ENCODE results near the gene DUSP6. TPM values are rescaled to one million over a fixed set of nuclear protein-coding genes. Genes with fewer than 3 reads are reported as not detected.
A peak's percentile ranks its signal among the peaks of the same experiment; 100 is the strongest.

DUSP6 gene
- total and polyA plus RNA-seq, 2 donors (not counting 1 experiment from before 2014, with no cell fraction given) = 7.0 to 50.0 TPM

DNA sequence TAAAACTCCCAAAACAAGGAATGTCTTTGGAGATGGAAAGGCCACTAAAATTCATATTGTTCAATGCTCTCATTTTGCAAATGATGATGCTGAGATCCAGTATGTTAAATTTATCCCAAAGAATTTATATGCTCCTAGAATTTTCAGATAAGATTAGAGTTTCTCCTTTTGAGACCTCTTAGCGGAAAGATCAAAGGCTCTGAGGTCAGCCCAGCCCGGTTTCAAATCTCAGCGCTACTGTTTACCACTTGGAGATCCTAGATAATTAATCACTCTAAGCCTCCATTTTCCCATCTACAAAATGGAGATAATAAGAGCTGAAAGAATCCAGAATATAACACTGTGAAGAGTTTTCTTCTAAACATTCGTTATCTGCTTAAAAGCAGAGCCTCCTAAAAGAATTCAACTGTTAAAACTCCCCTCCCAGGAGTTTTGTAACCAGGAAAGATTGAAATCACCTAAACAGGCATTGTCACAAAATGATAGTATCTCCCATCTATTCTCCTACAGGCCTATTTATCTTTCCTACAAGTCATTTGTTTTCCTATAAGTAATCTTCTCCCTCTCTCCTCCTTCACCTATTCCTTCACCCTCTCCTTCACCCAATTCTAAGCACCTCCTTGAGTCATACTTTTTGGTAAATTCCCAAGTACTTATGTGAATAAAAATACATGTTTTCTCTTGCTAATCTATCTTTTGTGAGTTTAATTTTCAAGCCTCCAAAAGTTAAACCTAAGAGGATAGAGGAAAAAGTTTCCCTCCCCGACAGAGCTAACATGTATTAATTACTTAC lies 16.7 kb downstream of the DUSP6 start:
- Histone ChIP-seq H3K79me2 (ENCODE audit: control insufficient read depth, insufficient read depth, low read length) (no peaks in the 10 kb centered on the region), H3K4me3 (replicated peaks in 1 of 4; ENCODE audit: control extremely low read depth in 1 of 4, insufficient read depth in 1 of 4, low read depth in 3 of 4, low read length in 4 of 4) (no peak overlapping the region), H3K27me3 (ENCODE audit: control insufficient read depth, insufficient read depth, low read length) (no peaks in the 10 kb centered on the region), H3K4me2 (ENCODE audit: extremely low read depth, insufficient read depth, low read length) (no peak overlapping the region), H2AFZ (ENCODE audit: low read length) (no peak overlapping the region), H3K36me3 (ENCODE audit: control insufficient read depth, insufficient read depth, low read length) (no peaks in the 10 kb centered on the region), H3K9ac (ENCODE audit: insufficient read depth, low read length) (no peak overlapping the region), H3K27ac (ENCODE audit: insufficient read depth, low read length) (no peak overlapping the region), H3K9me3 (ENCODE audit: control insufficient read depth, insufficient read depth, low read depth, low read length) (no peaks in the 10 kb centered on the region), H4K20me1 (ENCODE audit: control insufficient read depth, extremely low read depth, insufficient read depth, low read length) (no peaks in the 10 kb centered on the region), H3K4me1 (ENCODE audit: control insufficient read depth, extremely low read depth, insufficient read depth, low read length) (no peaks in the 10 kb centered on the region)
- TF ChIP-seq, protein P1, sequence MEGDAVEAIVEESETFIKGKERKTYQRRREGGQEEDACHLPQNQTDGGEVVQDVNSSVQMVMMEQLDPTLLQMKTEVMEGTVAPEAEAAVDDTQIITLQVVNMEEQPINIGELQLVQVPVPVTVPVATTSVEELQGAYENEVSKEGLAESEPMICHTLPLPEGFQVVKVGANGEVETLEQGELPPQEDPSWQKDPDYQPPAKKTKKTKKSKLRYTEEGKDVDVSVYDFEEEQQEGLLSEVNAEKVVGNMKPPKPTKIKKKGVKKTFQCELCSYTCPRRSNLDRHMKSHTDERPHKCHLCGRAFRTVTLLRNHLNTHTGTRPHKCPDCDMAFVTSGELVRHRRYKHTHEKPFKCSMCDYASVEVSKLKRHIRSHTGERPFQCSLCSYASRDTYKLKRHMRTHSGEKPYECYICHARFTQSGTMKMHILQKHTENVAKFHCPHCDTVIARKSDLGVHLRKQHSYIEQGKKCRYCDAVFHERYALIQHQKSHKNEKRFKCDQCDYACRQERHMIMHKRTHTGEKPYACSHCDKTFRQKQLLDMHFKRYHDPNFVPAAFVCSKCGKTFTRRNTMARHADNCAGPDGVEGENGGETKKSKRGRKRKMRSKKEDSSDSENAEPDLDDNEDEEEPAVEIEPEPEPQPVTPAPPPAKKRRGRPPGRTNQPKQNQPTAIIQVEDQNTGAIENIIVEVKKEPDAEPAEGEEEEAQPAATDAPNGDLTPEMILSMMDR (conservative IDR thresholded peaks at IDR 0.05 in 1 of 2, IDR thresholded peaks at IDR 0.05 in 1 of 2; ENCODE audit: low read depth in 1 of 2, low read length in 2 of 2) = no peak
- no peak for TF ChIP-seq EZH2 (IDR thresholded peaks at IDR 0.05; ENCODE audit: low read length, missing control alignments)
- no peak for DNase-seq (ENCODE audit: low read depth in 2 of 2)

DNA sequence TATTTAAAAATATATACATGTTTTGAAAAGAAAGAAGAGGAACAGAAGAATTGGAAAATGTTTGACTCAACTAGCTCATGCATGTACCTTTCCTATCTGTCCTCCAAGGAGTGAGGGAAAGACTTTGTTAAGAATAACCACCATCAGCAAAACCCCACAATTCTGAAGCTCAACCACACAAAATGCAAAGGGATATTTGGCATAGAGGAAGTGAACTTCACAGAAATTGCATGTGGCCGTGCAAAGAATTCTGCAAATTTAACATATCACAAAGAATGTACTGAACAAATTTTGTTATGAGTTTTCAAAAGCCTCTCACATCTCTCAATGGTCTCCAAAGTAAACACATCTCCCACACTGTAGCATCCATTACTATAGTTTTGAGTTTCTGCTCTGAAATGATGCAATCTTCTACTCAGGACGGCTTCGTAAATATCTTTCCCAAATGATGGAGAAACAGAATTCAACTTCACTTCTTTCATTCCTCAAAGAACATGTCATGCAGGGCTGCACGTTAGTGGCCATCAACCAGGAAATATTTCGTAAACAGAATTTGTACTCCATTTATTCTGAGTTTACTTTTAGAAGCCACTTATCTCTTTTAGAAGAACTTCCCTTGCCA lies 17.6 kb downstream of the DUSP6 start:
- no peaks in the 10 kb centered on the region for H3K27me3 ChIP-seq (ENCODE audit: control insufficient read depth, insufficient read depth, low read length)
- no peak overlapping the region for H3K9ac ChIP-seq (ENCODE audit: insufficient read depth, low read length)
- peak overlapping the region; percentile 31 for H2AFZ ChIP-seq (ENCODE audit: low read length)
- peak in 1 of 2 donors; percentile 50 for DNase-seq (ENCODE audit: low read depth in 2 of 2)
- H4K20me1 ChIP-seq (ENCODE audit: control insufficient read depth, extremely low read depth, insufficient read depth, low read length) = no peaks in the 10 kb centered on the region
- TF ChIP-seq, protein P1 (conservative IDR thresholded peaks at IDR 0.05 in 1 of 2, IDR thresholded peaks at IDR 0.05 in 1 of 2; ENCODE audit: low read depth in 1 of 2, low read length in 2 of 2) = no peak
- no peak for TF ChIP-seq EZH2 (IDR thresholded peaks at IDR 0.05; ENCODE audit: low read length, missing control alignments)
- H3K4me3 ChIP-seq (replicated peaks in 1 of 4; ENCODE audit: control extremely low read depth in 1 of 4, insufficient read depth in 1 of 4, low read depth in 3 of 4, low read length in 4 of 4) = no peak overlapping the region
- H3K79me2 ChIP-seq (ENCODE audit: control insufficient read depth, insufficient read depth, low read length) = no peaks in the 10 kb centered on the region
- no peaks in the 10 kb centered on the region for H3K36me3 ChIP-seq (ENCODE audit: control insufficient read depth, insufficient read depth, low read length)
- no peaks in the 10 kb centered on the region for H3K9me3 ChIP-seq (ENCODE audit: control insufficient read depth, insufficient read depth, low read depth, low read length)
- H3K4me1 ChIP-seq (ENCODE audit: control insufficient read depth, extremely low read depth, insufficient read depth, low read length) = no peaks in the 10 kb centered on the region
- H3K27ac ChIP-seq (ENCODE audit: insufficient read depth, low read length) = no peak overlapping the region
- no peak overlapping the region for H3K4me2 ChIP-seq (ENCODE audit: extremely low read depth, insufficient read depth, low read length)

DNA sequence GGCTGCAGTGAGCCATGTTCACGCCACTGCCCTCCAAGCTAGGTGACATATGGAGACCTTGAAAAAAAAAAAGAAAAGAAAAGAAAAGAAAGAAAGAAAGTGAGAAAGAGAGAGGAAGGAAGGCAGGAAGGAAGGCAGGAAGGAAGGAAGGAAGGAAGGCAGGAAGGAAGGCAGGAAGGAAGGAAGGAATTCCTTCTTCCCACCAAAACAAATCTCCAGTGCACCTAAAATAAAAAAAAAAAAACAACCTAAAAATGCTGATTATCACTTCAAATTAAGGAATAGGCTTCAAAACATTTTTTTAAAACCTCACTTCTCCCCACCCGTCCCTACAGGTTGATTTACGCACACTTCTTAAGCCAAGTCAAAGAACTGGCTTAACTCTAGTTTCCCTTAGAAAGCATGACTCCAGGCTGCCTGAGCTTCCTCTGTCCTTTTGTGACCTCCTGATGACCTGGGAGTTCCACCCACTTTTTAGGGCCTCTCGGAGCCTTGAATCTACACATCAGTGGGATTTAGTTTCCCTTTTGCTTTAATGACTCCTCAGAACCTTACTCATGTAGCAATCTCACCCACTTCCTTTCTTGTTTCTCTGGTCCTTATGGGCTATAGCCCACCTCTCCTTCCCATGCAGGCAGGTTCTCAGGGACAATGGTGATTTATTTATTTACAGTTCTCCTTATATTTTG lies 18.6 kb downstream of the DUSP6 start:
- no peak overlapping the region for H3K4me3 ChIP-seq (replicated peaks in 1 of 4; ENCODE audit: control extremely low read depth in 1 of 4, insufficient read depth in 1 of 4, low read depth in 3 of 4, low read length in 4 of 4)
- no peaks in the 10 kb centered on the region for H3K9me3 ChIP-seq (ENCODE audit: control insufficient read depth, insufficient read depth, low read depth, low read length)
- no peak overlapping the region for H3K27ac ChIP-seq (ENCODE audit: insufficient read depth, low read length)
- no peaks in the 10 kb centered on the region for H3K36me3 ChIP-seq (ENCODE audit: control insufficient read depth, insufficient read depth, low read length)
- DNase-seq (ENCODE audit: low read depth in 2 of 2) = no peak
- no peaks in the 10 kb centered on the region for H3K4me1 ChIP-seq (ENCODE audit: control insufficient read depth, extremely low read depth, insufficient read depth, low read length)
- H3K79me2 ChIP-seq (ENCODE audit: control insufficient read depth, insufficient read depth, low read length) = no peaks in the 10 kb centered on the region
- H4K20me1 ChIP-seq (ENCODE audit: control insufficient read depth, extremely low read depth, insufficient read depth, low read length) = no peaks in the 10 kb centered on the region
- H3K4me2 ChIP-seq (ENCODE audit: extremely low read depth, insufficient read depth, low read length) = no peak overlapping the region
- H3K9ac ChIP-seq (ENCODE audit: insufficient read depth, low read length) = no peak overlapping the region
- H3K27me3 ChIP-seq (ENCODE audit: control insufficient read depth, insufficient read depth, low read length) = no peaks in the 10 kb centered on the region
- TF ChIP-seq, protein P1 (conservative IDR thresholded peaks at IDR 0.05 in 1 of 2, IDR thresholded peaks at IDR 0.05 in 1 of 2; ENCODE audit: low read depth in 1 of 2, low read length in 2 of 2) = no peak
- no peak for TF ChIP-seq EZH2 (IDR thresholded peaks at IDR 0.05; ENCODE audit: low read length, missing control alignments)
- peak overlapping the region; percentile 37 for H2AFZ ChIP-seq (ENCODE audit: low read length)
